Esophagus squamous epithelium (tissue), 5 donors: ENCODE data around the gene UBASH3A. TPM values are rescaled to one million over a fixed set of nuclear protein-coding genes. Genes with fewer than 3 reads are reported as not detected.

ENCODE experiments used
- DNase-seq: peaks from one replicate; lab custom pipeline; 2025; lab: John Stamatoyannopoulos, UW
- H3K27ac ChIP-seq, 4 donors: fragments of 200-600 bp; sonication (generic); one replicate each; pipeline ENCODE4 v1.5.1; 2016 to 2019; ENCODE audit warnings: mild to moderate bottlenecking in 1 of 4
- H3K27me3 ChIP-seq, 4 donors: fragments of 200-600 bp; sonication (generic); 1 replicate in 3 of 4; 2 replicates in 1 of 4; pipeline versions ENCODE4 v1.5.1 to v1.6.0; 2017 to 2021; ENCODE audit warnings: antibody characterized with exemption in 1 of 4
- H3K36me3 ChIP-seq, 3 donors: fragments of 200-600 bp; sonication (generic); one replicate each; pipeline ENCODE4 v1.5.1; 2016 to 2019
- H3K4me1 ChIP-seq, 3 donors: fragments of 200-600 bp; sonication (generic); one replicate each; pipeline ENCODE4 v1.5.1; 2017 to 2019
- H3K4me3 ChIP-seq, 4 donors: fragments of 200-600 bp; sonication (generic); 1 replicate in 3 of 4; 2 replicates in 1 of 4; pipeline ENCODE4 v1.5.1; 2016 to 2019; ENCODE audit warnings: mild to moderate bottlenecking in 2 of 4, moderate library complexity in 1 of 4
- H3K9me3 ChIP-seq, 3 donors: fragments of 200-600 bp; sonication (generic); one replicate each; pipeline ENCODE4 v1.5.1; 2016 to 2019
- CTCF ChIP-seq, 6 experiments: fragments of 450-650 bp in 4 of 6; fragments of 200-600 bp in 2 of 6; sonication (generic) in 2 of 6; IDR thresholded peaks; one replicate each; pipeline ENCODE4 v1.5.1; 2016 to 2019; ENCODE audit warnings: antibody characterized with exemption in 6 of 6, mild to moderate bottlenecking in 4 of 6, moderate library complexity in 4 of 6
- POLR2A ChIP-seq, 4 donors: fragments of 450-650 bp; IDR thresholded peaks; one replicate each; pipeline ENCODE4 v1.6.1; 2017; ENCODE audit warnings: antibody characterized with exemption in 4 of 4, mild to moderate bottlenecking in 4 of 4, moderate library complexity in 3 of 4
- WGBS, 2 donors: methylation state at CpG; one replicate each; pipeline ENCODE4 v1.1.5; 2018; 5-methylcytosine and 5-hydroxymethylcytosine counted together
- intact Hi-C: fragments of 100-400 bp; cut with DNase I; formaldehyde crosslinking; loops from one replicate; pipeline ENCODE4 v1.15.0; 2022
- total RNA-seq, 4 donors: library from RNA; depleted of rRNA; stranded (reverse); fragments of >200 nt; gene quantifications; one replicate each; pipeline ENCODE4 v1.1.0, GENCODE V29; 2016
- donor health status: DM: yes; HTN: yes; CAD: no.

Gene UBASH3A
- total RNA-seq, 4 donors from 2014 or later, result 0.57 to 1.9 (median 0.73) TPM

- Histone ChIP-seq H3K4me3 (no peak overlapping the region), H3K9me3 (no peaks in the 10 kb centered on the region), H3K27me3 (no peaks in the 10 kb centered on the region), H3K36me3 (no peaks in the 10 kb centered on the region), H3K27ac (no peak overlapping the region), H3K4me1 (peaks cover 0 to 29% (median 4%) of the 10 kb centered on the region in 3 donors)
- WGBS, 2 donors, result 74 to 85% methylated on average over 2 to 4 of the region's 14 CpGs
- intact Hi-C loops, result no loop called here
- TF ChIP-seq CTCF (IDR thresholded peaks at IDR 0.05) (no peak), POLR2A (IDR thresholded peaks at IDR 0.05) (no peak)
- no peak for DNase-seq
Measured at GRCh38 chr21:42460391-42461184, 56.9 kb downstream of the UBASH3A start.

- 65 to 74% methylated on average over 5 of the region's 5 CpGs for WGBS, 2 donors
- no peak for DNase-seq
- H3K27ac ChIP-seq, result no peak overlapping the region
Measured at GRCh38 chr21:42461185-42461520, 57.5 kb downstream of the UBASH3A start.

GRCh38 chr21:42461881-42462877, 58.5 kb downstream of the UBASH3A start:
- WGBS, 2 donors, result 66 to 69% methylated on average over 5 to 8 of the region's 10 CpGs
- TF ChIP-seq CTCF (IDR thresholded peaks at IDR 0.05), result no peak
- no peak for TF ChIP-seq POLR2A (IDR thresholded peaks at IDR 0.05)
- intact Hi-C loops, result no loop called here
- H3K27ac ChIP-seq, result peak overlapping the region in 2 of 4 donors; percentile 14 to 27
- DNase-seq, result no peak
- no peaks in the 10 kb centered on the region for H3K9me3 ChIP-seq
- peaks cover 0 to 32% (median 8%) of the 10 kb centered on the region in 3 donors for H3K4me1 ChIP-seq
- H3K36me3 ChIP-seq, result no peaks in the 10 kb centered on the region
- no peak overlapping the region for H3K4me3 ChIP-seq
- H3K27me3 ChIP-seq, result no peaks in the 10 kb centered on the region

More at GRCh38 chr21:42461185-42461520, 57.5 kb downstream of the UBASH3A start:
- intact Hi-C loops, result no loop called here
- TF ChIP-seq POLR2A (IDR thresholded peaks at IDR 0.05), result no peak
- TF ChIP-seq CTCF (IDR thresholded peaks at IDR 0.05), result no peak
- Histone ChIP-seq H3K4me3 (no peak overlapping the region), H3K27me3 (no peaks in the 10 kb centered on the region), H3K9me3 (no peaks in the 10 kb centered on the region), H3K36me3 (no peaks in the 10 kb centered on the region), H3K4me1 (peaks cover 0 to 30% (median 5%) of the 10 kb centered on the region in 3 donors)

GRCh38 chr21:42463861-42464515, 60.3 kb downstream of the UBASH3A start:
- H3K4me3 ChIP-seq, result no peak overlapping the region
- no peak overlapping the region for H3K27ac ChIP-seq
- intact Hi-C loops, result no loop called here
- no peaks in the 10 kb centered on the region for H3K36me3 ChIP-seq
- no peak for TF ChIP-seq CTCF (IDR thresholded peaks at IDR 0.05)
- no peak for TF ChIP-seq POLR2A (IDR thresholded peaks at IDR 0.05)
- 73 to 79% methylated on average over 17 of the region's 17 CpGs for WGBS, 2 donors
- no peaks in the 10 kb centered on the region for H3K9me3 ChIP-seq
- H3K27me3 ChIP-seq, result no peaks in the 10 kb centered on the region
- no peak for DNase-seq
- peaks cover 0 to 51% (median 11%) of the 10 kb centered on the region in 3 donors for H3K4me1 ChIP-seq
